ENCODE data around the gene RUNX1. TPM values are rescaled to one million over a fixed set of nuclear protein-coding genes. Genes with fewer than 3 reads are reported as not detected.
A peak's percentile ranks its signal among the peaks of the same experiment; 100 is the strongest.

The RUNX1 gene
- total RNA-seq, 1 experiment from 2014 or later = 0.52 TPM

GRCh38 chr21:35052801-35053200, 3.7 kb upstream of the RUNX1 start:
- BruUV-seq (replicated peaks) = no TSS peak
- Histone ChIP-seq H3K9me3 (ENCODE audit: low read depth, low read length, poor library complexity, severe bottlenecking) (no peaks in the 10 kb centered on the region), H3K27ac (ENCODE audit: low read depth, low read length, poor library complexity, severe bottlenecking) (no peak overlapping the region), H3K27me3 (replicated peaks; ENCODE audit: insufficient read depth, low read depth, low read length, poor library complexity) (peaks cover 29% of the 10 kb centered on the region), H3K36me3 (ENCODE audit: insufficient read depth, low read length, poor library complexity, severe bottlenecking) (no peaks in the 10 kb centered on the region), H3K4me3 (ENCODE audit: low read depth, low read length, poor library complexity, severe bottlenecking) (no peak overlapping the region), H3K4me1 (ENCODE audit: insufficient read depth, low read length, poor library complexity, severe bottlenecking) (no peaks in the 10 kb centered on the region)
- POLR2A ChIA-PET (ENCODE audit: low non-redundant PET) = no interaction called here
- TF ChIP-seq EZH2 (IDR thresholded peaks at IDR 0.05; ENCODE audit: borderline replicate concordance, low read depth, low read length, poor library complexity, severe bottlenecking) (no peak), CTCF (conservative IDR thresholded peaks at IDR 0.05; ENCODE audit: low read depth, low read length) (no peak)
- intact Hi-C loops (cut with micrococcal nuclease; ENCODE audit: unreplicated experiment) = no loop called here
- no peak for DNase-seq (ENCODE audit: low spot score)
- CTCF ChIA-PET = no interaction called here

GRCh38 chr21:35051287-35051818, 2.3 kb upstream of the RUNX1 start:
- no peaks in the 10 kb centered on the region for H3K4me1 ChIP-seq (ENCODE audit: insufficient read depth, low read length, poor library complexity, severe bottlenecking)
- peaks cover 44% of the 10 kb centered on the region for H3K27me3 ChIP-seq (replicated peaks; ENCODE audit: insufficient read depth, low read depth, low read length, poor library complexity)
- H3K9me3 ChIP-seq (ENCODE audit: low read depth, low read length, poor library complexity, severe bottlenecking) = no peaks in the 10 kb centered on the region
- BruUV-seq (replicated peaks) = no TSS peak
- ChIA-PET CTCF (no interaction called here), POLR2A (ENCODE audit: low non-redundant PET) (no interaction called here)
- no peak overlapping the region for H3K4me3 ChIP-seq (ENCODE audit: low read depth, low read length, poor library complexity, severe bottlenecking)
- H3K27ac ChIP-seq (ENCODE audit: low read depth, low read length, poor library complexity, severe bottlenecking) = no peak overlapping the region
- TF ChIP-seq CTCF (conservative IDR thresholded peaks at IDR 0.05; ENCODE audit: low read depth, low read length) (0 out of 2 replicates have a peak, but pooled peaks have one; percentile 14), EZH2 (IDR thresholded peaks at IDR 0.05; ENCODE audit: borderline replicate concordance, low read depth, low read length, poor library complexity, severe bottlenecking) (no peak)
- no peaks in the 10 kb centered on the region for H3K36me3 ChIP-seq (ENCODE audit: insufficient read depth, low read length, poor library complexity, severe bottlenecking)
- peak; percentile 16 for DNase-seq (ENCODE audit: low spot score)
- intact Hi-C loops (cut with micrococcal nuclease; ENCODE audit: unreplicated experiment) = no loop called here

- no peak overlapping the region for H3K4me3 ChIP-seq (ENCODE audit: low read depth, low read length, poor library complexity, severe bottlenecking)
- H3K4me1 ChIP-seq (ENCODE audit: insufficient read depth, low read length, poor library complexity, severe bottlenecking) = no peaks in the 10 kb centered on the region
- no TSS peak for BruUV-seq (replicated peaks)
- no peaks in the 10 kb centered on the region for H3K36me3 ChIP-seq (ENCODE audit: insufficient read depth, low read length, poor library complexity, severe bottlenecking)
- H3K27me3 ChIP-seq (replicated peaks; ENCODE audit: insufficient read depth, low read depth, low read length, poor library complexity) = peaks cover 51% of the 10 kb centered on the region
- intact Hi-C loops (cut with micrococcal nuclease; ENCODE audit: unreplicated experiment) = no loop called here
- no peaks in the 10 kb centered on the region for H3K9me3 ChIP-seq (ENCODE audit: low read depth, low read length, poor library complexity, severe bottlenecking)
- no peak for DNase-seq (ENCODE audit: low spot score)
- ChIA-PET CTCF (no interaction called here), POLR2A (ENCODE audit: low non-redundant PET) (no interaction called here)
- H3K27ac ChIP-seq (ENCODE audit: low read depth, low read length, poor library complexity, severe bottlenecking) = no peak overlapping the region
- TF ChIP-seq EZH2 (IDR thresholded peaks at IDR 0.05; ENCODE audit: borderline replicate concordance, low read depth, low read length, poor library complexity, severe bottlenecking) = no peak
- no peak for TF ChIP-seq CTCF (conservative IDR thresholded peaks at IDR 0.05; ENCODE audit: low read depth, low read length)
These were observed 1.5 kb upstream of the RUNX1 start for GRCh38 chr21:35050348-35051286.

Measured in A673 (cell line).